Neural progenitor cell (in vitro differentiated cells): ENCODE measurements around the gene CD44.

Experiments used
- CTCF ChIP-seq: fragments of 200-600 bp; sonication (generic); IDR thresholded peaks from 2 replicates; pipeline ENCODE4 v1.5.1; 2017; ENCODE audit warnings: antibody characterized with exemption, mild to moderate bottlenecking
- EZH2 ChIP-seq: fragments of 200-600 bp; sonication (generic); IDR thresholded peaks from 2 replicates; pipeline ENCODE4 v1.6.1; 2017; ENCODE audit warnings: antibody characterized with exemption, mild to moderate bottlenecking, moderate library complexity
- EZH2phosphoT487 ChIP-seq: fragments of 200-600 bp; sonication (generic); IDR thresholded peaks from 2 replicates; pipeline ENCODE4 v1.6.1; 2017; ENCODE audit warnings: antibody characterized with exemption

- TF ChIP-seq CTCF (no peak), EZH2 (no peak), EZH2phosphoT487 (no peak)
Measured at GRCh38 chr11:35141571-35141971, 2.6 kb downstream of the CD44 start.
